ENCODE results near the gene CLIP2.

The CLIP2 gene

DNA sequence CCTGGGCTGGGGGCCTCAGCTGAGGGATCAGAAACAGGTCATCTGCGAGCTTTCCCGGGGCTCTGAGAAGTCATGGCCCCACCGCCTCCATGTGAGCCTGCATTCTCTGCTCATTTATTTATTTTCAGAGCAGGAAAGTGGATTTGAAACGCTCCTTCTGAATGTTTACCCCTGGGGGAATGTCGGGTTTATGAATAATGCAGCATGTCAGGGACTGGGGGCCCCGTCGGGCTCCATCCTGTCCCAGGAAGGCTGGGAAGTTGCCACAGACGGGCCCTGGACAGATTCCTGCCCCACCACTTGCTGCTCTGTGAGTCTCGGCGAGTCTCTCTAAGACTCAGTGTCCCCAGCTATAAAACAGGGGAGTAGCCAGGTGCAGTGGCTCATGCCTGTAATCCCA, 152.6 kb downstream of the CLIP2 start:
- H3K4me3 ChIP-seq (ENCODE audit: low read length), result no peak overlapping the region
- DNase-seq (ENCODE audit: low read depth), result no peak
- TF ChIP-seq CTCF (conservative IDR thresholded peaks at IDR 0.05; ENCODE audit: low read length), result no peak

DNA sequence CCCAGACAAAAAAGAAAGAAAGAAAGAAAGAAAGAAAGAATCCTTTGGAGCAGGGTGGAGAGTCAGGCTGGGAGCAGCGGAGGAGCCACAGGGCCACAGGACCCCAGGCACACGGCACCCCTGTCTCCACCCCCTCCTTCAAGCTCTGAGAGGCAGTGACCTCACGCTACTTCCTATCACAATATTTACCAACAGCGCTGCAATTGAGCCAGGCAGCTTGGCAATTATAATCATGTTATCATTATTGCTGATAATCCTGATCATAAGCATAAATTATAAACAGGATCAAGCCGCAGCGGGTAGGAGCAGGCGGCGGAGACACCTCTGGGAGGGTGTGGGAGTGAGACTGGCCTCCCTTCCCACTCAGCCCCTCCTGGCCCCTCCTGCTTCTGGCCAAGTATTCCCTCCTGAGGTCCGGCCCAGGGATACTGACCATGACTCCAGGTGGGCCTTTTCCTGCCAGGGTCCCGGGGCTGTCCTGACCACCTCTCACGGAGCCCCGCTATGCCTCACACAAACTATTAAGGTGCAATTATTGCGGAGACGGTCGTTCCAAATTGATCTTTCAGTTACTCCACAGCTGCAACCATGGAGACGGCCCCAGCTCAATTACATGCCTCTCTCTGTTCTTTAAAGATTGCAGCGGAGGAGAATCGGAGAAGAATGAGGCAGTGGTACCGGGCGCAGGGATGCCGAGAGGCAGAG, 154.5 kb downstream of the CLIP2 start:
- TF ChIP-seq CTCF (conservative IDR thresholded peaks at IDR 0.05; ENCODE audit: low read length), result no peak
- DNase-seq (ENCODE audit: low read depth), result no peak
- H3K4me3 ChIP-seq (ENCODE audit: low read length), result no peak overlapping the region

DNA sequence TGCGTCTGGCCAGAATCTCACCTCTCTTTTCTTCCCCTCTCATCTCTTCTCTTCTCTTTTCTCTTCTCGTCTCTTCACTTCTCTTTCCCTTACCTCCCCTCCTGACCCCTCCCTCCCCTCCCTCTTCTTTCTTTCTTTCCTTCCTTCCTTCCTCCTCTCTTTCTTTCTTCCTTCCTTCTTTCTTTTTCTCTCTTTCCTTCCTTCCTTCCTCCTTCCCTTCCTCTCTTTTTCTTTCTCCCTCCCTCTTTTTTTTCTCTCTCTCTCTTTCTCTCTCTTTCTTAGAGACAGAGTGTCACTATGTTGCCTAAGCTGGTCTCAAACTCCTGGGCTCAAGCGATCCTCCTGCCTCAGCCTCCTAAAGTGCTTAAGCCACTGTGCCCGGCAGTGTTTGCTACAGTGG, 159.9 kb downstream of the CLIP2 start:
- no peak for TF ChIP-seq CTCF (conservative IDR thresholded peaks at IDR 0.05; ENCODE audit: low read length)
- H3K4me3 ChIP-seq (ENCODE audit: low read length), result no peak overlapping the region
- no peak for DNase-seq (ENCODE audit: low read depth)

DNA sequence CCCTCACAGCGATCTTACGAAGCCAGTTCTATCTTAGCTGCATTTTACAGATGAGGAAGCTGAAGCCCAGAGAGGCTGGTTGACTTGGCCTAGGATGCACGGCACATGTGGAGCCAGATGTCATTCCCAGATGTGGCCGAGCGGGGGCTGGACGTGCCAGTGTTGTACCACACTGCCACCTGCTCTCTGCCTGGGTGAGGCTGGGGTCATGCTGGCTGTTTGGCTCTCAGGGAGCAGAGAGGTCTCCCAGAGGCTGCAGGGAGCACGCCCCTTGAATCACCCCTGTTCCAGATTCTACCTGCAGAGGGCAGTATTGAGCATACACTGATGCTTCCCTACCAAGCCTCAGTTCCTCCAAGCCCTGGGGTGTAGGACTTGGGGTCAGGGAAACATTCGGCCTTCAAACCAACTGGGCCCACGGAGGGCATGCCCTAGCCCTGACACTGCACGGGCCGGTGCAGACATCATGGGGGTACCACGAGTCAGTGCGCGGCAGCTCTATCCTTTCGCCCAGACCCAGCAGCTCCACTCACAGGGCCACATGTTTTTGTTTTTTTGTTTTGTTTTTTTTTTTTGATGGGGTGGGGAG, 160.7 kb downstream of the CLIP2 start:
- TF ChIP-seq CTCF (conservative IDR thresholded peaks at IDR 0.05; ENCODE audit: low read length), result peak; percentile 88
- peak; percentile 45 for DNase-seq (ENCODE audit: low read depth)
- no peak overlapping the region for H3K4me3 ChIP-seq (ENCODE audit: low read length)

DNA sequence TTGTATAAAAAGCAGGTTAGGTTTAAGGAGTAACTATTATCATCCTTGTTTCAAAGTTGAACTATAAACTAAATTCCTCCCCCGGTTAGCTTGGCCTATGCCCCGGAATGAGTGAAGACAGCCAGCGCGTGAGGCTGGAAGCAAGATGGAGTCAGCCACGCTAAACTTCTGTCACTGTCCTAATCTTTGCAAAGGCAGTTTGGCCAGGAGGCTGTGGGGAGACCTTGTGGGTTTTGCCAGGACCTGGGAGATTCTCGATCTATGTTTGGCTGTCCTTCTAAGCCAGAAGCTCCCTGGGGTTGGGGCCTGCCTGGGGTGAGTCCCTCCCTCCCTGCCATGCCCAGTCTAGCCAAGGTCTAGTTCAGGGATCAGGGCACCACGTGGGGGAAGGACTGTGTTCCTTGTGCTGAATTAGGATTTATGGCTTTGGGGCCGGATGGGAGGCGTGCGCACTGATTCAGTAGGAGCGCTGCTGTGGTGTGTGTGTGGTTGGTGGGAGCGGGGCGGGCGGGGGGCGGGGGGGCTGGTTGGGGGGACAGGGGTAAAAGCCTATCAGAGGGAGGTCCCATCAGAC, 163.6 kb downstream of the CLIP2 start:
- TF ChIP-seq CTCF (conservative IDR thresholded peaks at IDR 0.05; ENCODE audit: low read length), result no peak
- peak overlapping the region; percentile 71 for H3K4me3 ChIP-seq (ENCODE audit: low read length)
- peak; percentile 36 for DNase-seq (ENCODE audit: low read depth)

DNA sequence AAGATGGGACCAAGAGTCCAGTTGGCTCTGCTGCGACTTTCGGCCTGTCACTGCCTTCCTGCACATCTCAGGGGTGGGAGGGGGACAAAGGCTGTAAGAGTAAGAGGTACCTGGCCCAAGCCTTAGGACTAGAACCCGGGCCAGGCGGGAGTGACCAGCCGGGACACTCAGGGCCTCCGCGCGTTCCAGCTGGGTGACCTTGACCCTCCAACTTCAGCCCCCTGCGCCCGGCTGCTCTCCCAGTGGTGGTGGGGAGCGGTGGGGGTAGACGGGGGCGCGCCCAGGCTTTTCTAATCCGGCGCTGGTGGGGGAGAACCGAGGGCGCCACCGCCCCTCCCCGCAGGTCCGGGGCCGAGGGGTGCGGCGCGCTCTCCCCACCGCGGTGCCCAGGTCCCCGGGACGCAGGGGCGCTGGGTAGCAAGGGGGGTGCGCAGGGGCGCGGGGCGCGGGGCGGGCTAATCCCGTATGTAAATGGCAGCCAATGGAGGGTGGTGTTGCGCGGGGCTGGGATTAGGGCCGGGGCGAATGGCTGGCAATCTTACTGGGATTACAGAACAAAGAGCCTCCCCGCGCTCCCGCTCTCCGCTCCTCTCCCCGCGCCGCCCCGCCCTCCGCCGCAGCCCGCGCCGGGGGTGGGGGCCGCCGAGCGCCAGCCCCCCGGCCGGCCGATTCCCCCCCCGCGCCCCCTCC, 164.3 kb downstream of the CLIP2 start, which contains the start of gene GTF2IRD1:
GTF2IRD1 (plus strand) TSS at position 585 of the 690 bp plus-strand sequence. CDS start 54,175 bp downstream, outside the sequence.
- DNase-seq (ENCODE audit: low read depth), result peak; percentile 65
- peak within 1 kb of the TSS; percentile 71 for H3K4me3 ChIP-seq (ENCODE audit: low read length)
- TF ChIP-seq CTCF (conservative IDR thresholded peaks at IDR 0.05; ENCODE audit: low read length), result no peak
